HG03565 (cell line): Measurements from ENCODE around the gene INVS.
"Not testable (repeated sequence)": the region's sequence is repeated elsewhere in the genome, so short reads cannot be mapped to it uniquely, and the experiment has no call there.

Experiments
- ATAC-seq: cut with Tn5 transposase; IDR thresholded peaks from one replicate; pipeline ENCODE4 v1.9.1; 2021; ENCODE audit warnings: mild to moderate bottlenecking, moderate library complexity; ENCODE audit not compliant: unreplicated experiment

The INVS gene

DNA sequence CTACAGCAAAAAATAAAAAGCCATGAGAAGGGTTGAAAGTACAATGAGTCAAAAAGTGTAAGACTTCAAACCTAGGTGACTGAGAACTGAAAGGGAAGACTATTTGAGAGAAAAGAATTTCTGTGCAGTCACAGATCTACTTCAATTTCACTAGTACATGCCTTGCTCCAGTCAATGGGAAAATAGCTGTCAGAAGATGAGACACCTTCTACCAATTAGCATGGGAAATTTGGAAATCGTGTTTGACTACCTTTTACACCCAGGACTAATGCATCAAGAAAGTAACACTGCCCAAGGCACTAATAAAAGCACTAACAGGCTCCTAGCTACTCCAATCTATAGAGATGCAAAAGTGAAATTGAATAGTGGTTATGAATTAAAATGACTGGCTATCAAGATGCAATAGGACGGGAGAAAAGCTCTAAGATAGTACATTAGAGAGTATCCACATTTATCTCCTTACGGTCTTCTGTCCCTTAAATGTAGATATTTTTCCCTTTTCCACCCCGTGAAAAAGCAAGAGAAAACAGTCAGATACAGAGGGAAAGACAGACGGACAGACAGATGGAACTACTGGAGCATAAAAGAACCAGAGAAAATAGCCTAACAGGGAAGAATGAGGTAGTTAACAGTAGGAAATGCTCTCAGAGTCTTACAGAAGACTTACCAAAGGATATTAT lies 15.5 kb upstream of the INVS start:
- ATAC-seq: peak; percentile 30

- ATAC-seq: peak; percentile 34
Observed at GRCh38 chr9:100084128-100084453, 15.0 kb upstream of the INVS start.

DNA sequence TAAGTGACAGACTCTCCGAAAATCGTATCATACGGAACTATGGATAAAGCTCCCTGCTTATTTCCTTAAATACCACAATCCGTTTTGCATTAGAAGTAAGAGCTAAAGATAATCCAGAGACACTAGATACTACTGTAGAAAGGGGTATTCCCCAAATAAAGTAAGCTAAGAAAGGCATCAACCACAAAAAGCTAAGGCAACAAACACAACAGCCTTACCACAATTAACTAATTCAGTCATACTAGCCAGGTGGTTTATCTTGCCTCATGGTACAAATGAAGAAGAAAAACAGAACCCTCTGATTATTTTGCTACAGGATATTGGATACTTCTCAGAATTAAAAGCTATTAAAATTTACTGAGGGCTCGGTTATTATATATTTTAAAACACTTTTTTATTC lies 14.3 kb upstream of the INVS start:
- peak; percentile 77 for ATAC-seq

GRCh38 chr9:100086097-100086635 lies 12.9 kb upstream of the INVS start:
- ATAC-seq: no peak

- ATAC-seq: no peak
Observed at GRCh38 chr9:100087218-100087617, 11.8 kb upstream of the INVS start.

- no peak for ATAC-seq
Observed at GRCh38 chr9:100088202-100088601, 10.8 kb upstream of the INVS start.

DNA sequence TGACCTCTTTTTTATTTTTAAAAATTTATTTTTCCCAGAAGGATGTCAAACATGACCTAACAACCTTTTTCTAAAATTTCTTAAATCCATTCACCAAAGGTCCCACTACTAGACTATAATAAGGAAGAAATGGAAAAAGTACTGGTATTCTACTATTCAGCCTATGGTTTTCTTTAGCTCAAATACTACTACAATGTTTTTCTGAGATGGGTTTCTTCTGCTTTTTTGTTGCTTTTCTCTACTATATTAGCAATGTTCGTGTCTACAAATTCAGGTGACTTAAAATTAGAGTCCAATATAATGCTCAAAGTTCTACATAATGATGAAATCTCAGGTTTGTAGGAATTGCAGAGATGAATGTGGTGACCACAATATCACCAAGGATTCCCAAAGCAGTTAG lies 8.2 kb upstream of the INVS start:
- ATAC-seq: no peak

GRCh38 chr9:100091650-100092049 lies 7.4 kb upstream of the INVS start:
- ATAC-seq: no peak

DNA sequence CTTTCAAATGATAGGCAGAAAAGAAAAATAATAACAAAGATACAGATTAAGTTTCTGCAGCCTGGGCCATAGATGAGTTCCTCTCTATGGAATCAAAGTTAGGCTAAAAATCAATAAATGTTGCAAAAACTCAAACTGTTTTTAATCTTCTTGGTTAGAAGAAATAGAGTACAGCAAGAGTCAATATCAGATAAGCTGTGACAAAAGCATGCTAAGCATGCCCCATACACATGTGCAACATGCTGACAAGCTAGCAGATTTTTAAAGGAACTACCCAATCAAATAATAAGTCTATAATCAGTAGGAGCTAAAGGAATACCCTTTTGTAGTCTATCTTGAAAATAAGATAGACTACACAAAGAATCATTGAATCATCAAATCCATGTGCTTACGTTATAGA lies 7.0 kb upstream of the INVS start:
- ATAC-seq: no peak

DNA sequence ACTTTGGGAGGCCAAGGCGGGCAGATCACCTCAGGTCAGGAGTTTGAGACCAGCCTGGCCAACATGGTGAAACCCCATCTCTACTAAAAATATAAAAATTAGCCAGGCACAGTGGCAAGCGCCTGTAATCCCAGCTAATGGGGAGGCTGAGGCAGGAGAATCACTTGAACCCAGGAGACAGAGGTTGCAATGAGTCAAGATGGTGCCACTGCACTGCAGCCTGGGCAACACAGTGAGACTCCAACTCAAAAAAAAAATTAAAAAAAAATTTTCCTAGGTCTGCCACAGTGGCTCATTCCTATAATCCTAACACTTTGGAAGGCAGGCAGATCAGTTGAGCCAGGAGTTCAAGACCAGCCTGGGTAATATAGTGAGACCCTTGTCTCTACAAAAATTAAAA lies 4.6 kb upstream of the INVS start:
- ATAC-seq: not testable (repeated sequence)

- no peak for ATAC-seq
Observed at GRCh38 chr9:100096378-100096916, 2.6 kb upstream of the INVS start.

GRCh38 chr9:100098046-100098886 lies 777 bp upstream of the INVS start:
- ATAC-seq: no peak

DNA sequence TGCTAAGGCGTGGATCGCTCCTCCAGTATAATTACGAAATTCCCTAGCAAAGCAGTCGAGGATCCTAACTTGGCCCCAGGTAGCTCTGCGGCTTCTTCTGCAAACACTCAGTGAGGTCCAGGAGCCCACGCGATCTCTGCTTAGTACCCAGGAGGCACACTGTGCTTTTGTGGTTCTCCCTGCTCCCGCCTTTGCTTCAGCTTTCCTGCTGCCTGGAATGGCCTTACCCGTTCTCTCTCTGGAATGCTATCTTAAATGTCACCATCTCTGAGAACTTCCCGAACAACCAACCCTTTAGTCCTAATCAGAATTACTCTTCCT lies 639 bp downstream of the INVS start:
- ATAC-seq: peak; percentile 1

GRCh38 chr9:100100146-100100667 lies 1.2 kb downstream of the INVS start:
- no peak for ATAC-seq

DNA sequence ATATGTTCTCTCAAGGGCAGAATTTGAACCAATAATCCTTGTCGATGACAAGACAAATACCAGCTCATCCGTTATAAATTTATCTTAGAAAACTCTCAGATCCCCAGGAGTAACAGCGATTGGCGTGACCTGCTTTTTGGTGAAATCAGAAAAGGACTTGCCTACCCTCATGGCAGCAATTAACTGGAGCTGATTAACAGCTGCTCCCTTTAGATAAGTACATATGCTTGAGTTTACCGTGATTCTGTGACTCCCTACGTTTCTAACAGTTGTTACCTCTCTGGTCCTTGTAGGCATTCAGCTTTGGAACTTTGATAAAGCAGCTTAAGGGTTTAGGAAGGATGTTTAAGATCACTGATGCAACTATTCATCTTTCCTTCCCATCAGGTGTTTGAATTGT lies 2.6 kb downstream of the INVS start:
- ATAC-seq: no peak

DNA sequence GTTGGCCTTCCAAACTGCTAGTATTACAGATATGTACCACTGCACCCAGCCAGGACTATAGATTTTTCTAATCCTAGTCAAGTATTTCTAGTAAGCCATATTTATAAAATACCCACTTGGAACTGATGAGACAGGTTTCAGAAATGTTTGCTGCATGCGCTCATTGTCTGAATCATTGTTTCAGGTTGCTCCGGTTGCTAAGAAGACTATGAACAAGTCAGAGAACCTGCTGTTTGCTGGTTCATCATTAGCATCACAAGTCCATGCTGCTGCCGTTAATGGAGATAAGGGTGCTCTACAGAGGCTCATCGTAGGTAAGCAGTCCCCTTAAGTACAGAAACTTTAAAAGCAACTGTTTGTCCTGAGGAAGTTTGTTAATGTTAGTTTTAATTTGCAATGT lies 5.3 kb downstream of the INVS start:
- ATAC-seq: no peak

- ATAC-seq: no peak
Observed at GRCh38 chr9:100105861-100106260, 6.8 kb downstream of the INVS start.

DNA sequence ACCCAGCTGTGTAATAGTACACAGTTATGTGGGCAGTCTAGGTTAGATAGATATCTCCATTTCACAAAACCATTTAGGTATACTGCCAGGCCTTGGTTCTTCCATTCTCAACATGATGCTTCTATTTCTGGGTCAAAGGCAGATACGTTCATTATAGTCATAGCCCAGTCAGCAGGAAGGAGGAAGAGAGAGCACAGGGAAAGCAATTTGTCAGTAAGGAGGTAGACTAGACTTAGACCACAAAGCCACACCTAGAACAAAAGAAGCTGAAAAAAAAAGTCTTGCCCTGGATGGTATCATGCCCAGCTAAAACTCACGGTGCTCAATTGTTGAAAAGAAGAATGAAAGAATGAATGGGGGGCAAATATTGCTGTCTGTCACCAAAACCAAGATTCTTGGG lies 7.6 kb downstream of the INVS start:
- no peak for ATAC-seq

DNA sequence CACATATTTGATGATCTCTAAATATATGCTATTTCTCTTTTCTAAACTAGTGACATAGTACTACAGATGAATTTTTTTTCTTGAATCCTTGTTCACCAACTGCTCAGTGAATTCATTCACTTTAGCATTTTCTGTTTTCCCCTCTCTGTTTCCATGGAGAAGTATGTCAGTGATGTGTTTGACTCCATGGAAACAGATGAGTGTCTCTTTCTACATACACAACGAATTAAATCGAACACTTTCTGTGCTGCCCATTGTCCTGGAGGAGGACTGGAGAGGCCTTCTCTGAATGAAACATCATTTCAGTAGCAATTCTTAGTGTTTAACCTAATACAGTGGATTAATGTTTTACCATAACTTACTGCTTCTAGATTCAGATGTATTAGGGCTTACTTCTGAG lies 9.5 kb downstream of the INVS start:
- no peak for ATAC-seq

GRCh38 chr9:100111235-100111634 lies 12.2 kb downstream of the INVS start:
- ATAC-seq: no peak

- ATAC-seq: no peak
Observed at GRCh38 chr9:100112677-100113336, 13.8 kb downstream of the INVS start.
